ENCODE measurements around the gene GFPT1. TPM values are rescaled to one million over a fixed set of nuclear protein-coding genes. Genes with fewer than 3 reads are reported as not detected.

Gene GFPT1
- total RNA-seq, 6 experiments from 2014 or later, result 74.6 to 106 (median 88.4) TPM

DNA sequence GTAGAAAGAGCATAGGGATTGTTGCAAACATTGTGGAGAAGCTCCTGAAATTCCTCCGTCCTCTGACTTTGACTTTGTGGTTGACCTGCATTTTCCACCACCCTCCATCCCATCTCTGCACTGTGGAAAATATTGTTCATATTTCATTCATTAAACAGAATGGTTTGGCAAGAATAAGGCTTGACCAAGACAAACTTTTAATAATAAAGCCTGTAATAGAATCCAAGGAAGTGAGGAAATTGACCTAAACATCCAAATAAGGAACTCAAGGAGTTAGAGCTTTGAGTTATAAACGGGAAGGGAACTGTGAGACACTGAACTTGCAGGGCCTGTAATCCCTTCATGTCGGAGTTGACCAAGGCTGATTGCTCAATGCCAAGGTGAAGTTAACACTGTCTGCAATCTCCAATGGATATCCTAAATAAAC lies 115.2 kb downstream of the GFPT1 start:
- Mint-ChIP-seq H3K27me3 (ENCODE audit: insufficient read depth) (no peaks in the 10 kb centered on the region), H3K27ac (no peak overlapping the region), H3K4me3 (no peak overlapping the region), H3K4me1 (ENCODE audit: low read depth) (peaks cover 16% of the 10 kb centered on the region; the same call in 1 of the 2 replicates), H3K36me3 (ENCODE audit: low read depth) (no peaks in the 10 kb centered on the region), H3K9me3 (no peaks in the 10 kb centered on the region)
- DNase-seq, result no peak
- TF ChIP-seq, protein P1, sequence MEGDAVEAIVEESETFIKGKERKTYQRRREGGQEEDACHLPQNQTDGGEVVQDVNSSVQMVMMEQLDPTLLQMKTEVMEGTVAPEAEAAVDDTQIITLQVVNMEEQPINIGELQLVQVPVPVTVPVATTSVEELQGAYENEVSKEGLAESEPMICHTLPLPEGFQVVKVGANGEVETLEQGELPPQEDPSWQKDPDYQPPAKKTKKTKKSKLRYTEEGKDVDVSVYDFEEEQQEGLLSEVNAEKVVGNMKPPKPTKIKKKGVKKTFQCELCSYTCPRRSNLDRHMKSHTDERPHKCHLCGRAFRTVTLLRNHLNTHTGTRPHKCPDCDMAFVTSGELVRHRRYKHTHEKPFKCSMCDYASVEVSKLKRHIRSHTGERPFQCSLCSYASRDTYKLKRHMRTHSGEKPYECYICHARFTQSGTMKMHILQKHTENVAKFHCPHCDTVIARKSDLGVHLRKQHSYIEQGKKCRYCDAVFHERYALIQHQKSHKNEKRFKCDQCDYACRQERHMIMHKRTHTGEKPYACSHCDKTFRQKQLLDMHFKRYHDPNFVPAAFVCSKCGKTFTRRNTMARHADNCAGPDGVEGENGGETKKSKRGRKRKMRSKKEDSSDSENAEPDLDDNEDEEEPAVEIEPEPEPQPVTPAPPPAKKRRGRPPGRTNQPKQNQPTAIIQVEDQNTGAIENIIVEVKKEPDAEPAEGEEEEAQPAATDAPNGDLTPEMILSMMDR (IDR thresholded peaks at IDR 0.05), result no peak

Other genes with a start within 250 kb of the GFPT1 start
- gene NFU1, start 50.2 kb upstream of the GFPT1 start, total RNA-seq (2021; fragmentation: NEBNext Ultra II Directional; extraction: Animal tissue kit (Norgen Biotek cat#: 25700)), result 10 to 100 TPM; 60.8 to 76.4 (median 71.6) TPM